Measurements from ENCODE around the gene CDK14.

GRCh38 chr7:90648834-90649233 lies 52.7 kb downstream of the CDK14 start:
- TF ChIP-seq CTCF (conservative IDR thresholded peaks at IDR 0.05) = no peak
- no peak for TF ChIP-seq EZH2 (IDR thresholded peaks at IDR 0.05; ENCODE audit: low read depth)
